Naive thymus-derived CD4-positive, alpha-beta T cell (primary cell): ENCODE results near the gene LIX1L. TPM values are rescaled to one million over a fixed set of nuclear protein-coding genes. Genes with fewer than 3 reads are reported as not detected.

Experiments used
- ATAC-seq: fragments of 150-1000 bp; cut with Tn5 transposase; 2 replicates; pipeline ENCODE4 v1.10.0; 2021; ENCODE audit warnings: mild to moderate bottlenecking, moderate library complexity
- CTCF ChIA-PET: fragments of 350-600 bp; sonication (Branson Sonifier 250); formaldehyde crosslinking; loops from one replicate; lab custom pipeline; 2021; ENCODE audit warnings: antibody characterized with exemption; lab: Charles Lee
- POLR2A ChIA-PET: fragments of 350-600 bp; sonication (Branson Sonifier 250); formaldehyde crosslinking; loops from one replicate; lab custom pipeline; 2021; ENCODE audit warnings: antibody characterized with exemption, inconsistent platforms; lab: Charles Lee
- DNase-seq, 9 donors: peaks; one replicate each; pipeline versions ENCODE4 v3.0.0 to v3.0.0-alpha.2; 2020 to 2022; ENCODE audit warnings: mixed read lengths in 1 of 9
- H3K27ac ChIP-seq: one replicate; pipeline ENCODE4 v1.7.0; 2013; ENCODE audit warnings: mild to moderate bottlenecking, low read depth, low read length, moderate library complexity
- H3K27me3 ChIP-seq, 2 donors: one replicate each; pipeline ENCODE4 v1.7.0; 2013; ENCODE audit warnings: low read length in 2 of 2, mild to moderate bottlenecking in 2 of 2, moderate library complexity in 2 of 2; ENCODE audit not compliant: control insufficient read depth in 2 of 2, insufficient read depth in 2 of 2
- H3K36me3 ChIP-seq, 3 experiments: 1 replicate in 2 of 3; 2 replicates in 1 of 3; pipeline ENCODE4 v1.7.0; 2013; ENCODE audit warnings: low read length in 3 of 3, mild to moderate bottlenecking in 3 of 3, moderate library complexity in 1 of 3; ENCODE audit not compliant: insufficient read depth in 3 of 3, control insufficient read depth in 2 of 3
- H3K4me1 ChIP-seq, 2 donors: one replicate each; pipeline ENCODE4 v1.7.0; 2013; ENCODE audit warnings: low read length in 2 of 2, mild to moderate bottlenecking in 2 of 2, moderate library complexity in 1 of 2; ENCODE audit not compliant: control insufficient read depth in 2 of 2, insufficient read depth in 2 of 2
- H3K4me3 ChIP-seq: 2 replicates; pipeline ENCODE4 v1.7.0; 2013; ENCODE audit warnings: mild to moderate bottlenecking, low read length
- H3K9me3 ChIP-seq, 3 experiments: 1 replicate in 2 of 3; 2 replicates in 1 of 3; pipeline ENCODE4 v1.7.0; 2013; ENCODE audit warnings: low read length in 3 of 3; ENCODE audit not compliant: control insufficient read depth in 2 of 3
- H3K27ac Mint-ChIP-seq, 9 donors: one replicate each; pipeline ENCODE4 v1.8.0; 2020 to 2022; ENCODE audit warnings: mixed read lengths in 9 of 9, mild to moderate bottlenecking in 8 of 9, moderate library complexity in 5 of 9, inconsistent platforms in 2 of 9
- H3K27me3 Mint-ChIP-seq, 5 donors: one replicate each; pipeline ENCODE4 v1.8.0; 2021 to 2022; ENCODE audit warnings: mixed read lengths in 5 of 5, mild to moderate bottlenecking in 1 of 5
- H3K36me3 Mint-ChIP-seq, 5 donors: one replicate each; pipeline ENCODE4 v1.8.0; 2020 to 2022; ENCODE audit warnings: mixed read lengths in 5 of 5, mild to moderate bottlenecking in 3 of 5, inconsistent platforms in 1 of 5
- H3K4me1 Mint-ChIP-seq, 7 donors: one replicate each; pipeline ENCODE4 v1.8.0; 2020 to 2022; ENCODE audit warnings: mixed read lengths in 7 of 7, mild to moderate bottlenecking in 3 of 7, inconsistent platforms in 1 of 7
- H3K4me3 Mint-ChIP-seq, 10 donors: one replicate each; pipeline ENCODE4 v1.8.0; 2020 to 2022; ENCODE audit warnings: mild to moderate bottlenecking in 10 of 10, mixed read lengths in 10 of 10, moderate library complexity in 6 of 10, inconsistent platforms in 2 of 10
- H3K9me3 Mint-ChIP-seq, 11 donors: one replicate each; pipeline ENCODE4 v1.8.0; 2020 to 2022; ENCODE audit warnings: mixed read lengths in 11 of 11, mild to moderate bottlenecking in 4 of 11, inconsistent platforms in 1 of 11, moderate library complexity in 1 of 11
- intact Hi-C, 2 donors: fragments of 100-400 bp; cut with micrococcal nuclease; formaldehyde crosslinking; loops; one replicate each; pipeline ENCODE4 v1.15.1; 2023
- polyA plus RNA-seq, 2 donors: library from polyadenylated mRNA; unstranded; fragments of 300-500 nt; fragmentation: Illumina TruSeq; gene quantifications; one replicate each; pipeline ENCODE4 v1.2.3, GENCODE V29; 2021
- total RNA-seq, 6 experiments: library from RNA in 5 of 6; stranded (reverse) in 5 of 6; gene quantifications; 1 replicate in 5 of 6; 2 replicates in 1 of 6; pipeline ENCODE4 v1.2.3 and lab custom pipeline; 2021 to 2026

LIX1L gene
- total and polyA plus RNA-seq, 7 experiments from 2014 or later = 29.3 to 59.2 (median 33.9) TPM

DNA sequence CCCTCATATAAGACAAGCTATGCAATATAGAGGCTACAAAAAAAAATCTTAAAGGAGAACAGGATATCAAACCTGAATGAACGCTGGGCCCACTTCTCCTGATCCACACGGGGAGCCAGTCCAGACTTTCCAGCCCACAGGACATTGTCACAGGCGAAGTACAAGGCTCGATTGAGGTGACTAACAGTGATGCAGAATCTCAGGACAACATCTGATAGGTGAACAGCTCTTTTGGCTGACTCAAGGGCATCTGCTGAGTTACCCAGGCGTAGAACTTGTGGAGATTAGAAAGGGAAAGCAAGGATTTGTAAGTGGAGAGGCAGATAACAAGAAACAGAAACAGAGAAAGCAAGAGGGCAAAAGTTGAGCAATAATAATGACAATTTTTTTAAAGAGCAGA is 41.1 kb downstream of the LIX1L start:
- no peaks in the 10 kb centered on the region for H3K27me3 ChIP-seq
- Mint-ChIP-seq H3K9me3 (no peaks in the 10 kb centered on the region), H3K27me3 (no peaks in the 10 kb centered on the region), H3K4me3 (peak overlapping the region; percentile 63 to 98 (median 94)), H3K36me3 (peaks cover 0 to 40% (median 23%) of the 10 kb centered on the region in 5 donors), H3K27ac (peak overlapping the region in 7 of 9 donors; percentile 26 to 96 (median 85)), H3K4me1 (peaks cover 27 to 65% (median 55%) of the 10 kb centered on the region in 7 donors)
- H3K4me3 ChIP-seq = no peak overlapping the region
- CTCF ChIA-PET = interaction anchor here (1.0 to 3.2 kb wide), 3 partner anchors 21 to 71 kb away, joined by 4 to 11 read pairs (median 4); partner anchors contain the start of genes ANKRD34A, NUDT17 and POLR3GL
- DNase-seq (no peak), ATAC-seq (no peak)
- intact Hi-C loops = loop anchor here in 1 of 2 donors (5.0 kb wide), 1 partner anchor 61 kb away; no protein-coding TSS in a partner anchor
- H3K9me3 ChIP-seq = no peaks in the 10 kb centered on the region
- POLR2A ChIA-PET = interaction anchor here (0.7 to 5.6 kb wide), 5 partner anchors 11 to 57 kb away, joined by 3 to 58 read pairs (median 4); partner anchors contain the start of genes ANKRD34A, LIX1L, POLR3GL and RBM8A
- peaks cover 21 to 23% of the 10 kb centered on the region in 2 donors for H3K4me1 ChIP-seq
- peaks cover 5 to 50% (median 8%) of the 10 kb centered on the region in 3 experiments for H3K36me3 ChIP-seq
- no peak overlapping the region for H3K27ac ChIP-seq

DNA sequence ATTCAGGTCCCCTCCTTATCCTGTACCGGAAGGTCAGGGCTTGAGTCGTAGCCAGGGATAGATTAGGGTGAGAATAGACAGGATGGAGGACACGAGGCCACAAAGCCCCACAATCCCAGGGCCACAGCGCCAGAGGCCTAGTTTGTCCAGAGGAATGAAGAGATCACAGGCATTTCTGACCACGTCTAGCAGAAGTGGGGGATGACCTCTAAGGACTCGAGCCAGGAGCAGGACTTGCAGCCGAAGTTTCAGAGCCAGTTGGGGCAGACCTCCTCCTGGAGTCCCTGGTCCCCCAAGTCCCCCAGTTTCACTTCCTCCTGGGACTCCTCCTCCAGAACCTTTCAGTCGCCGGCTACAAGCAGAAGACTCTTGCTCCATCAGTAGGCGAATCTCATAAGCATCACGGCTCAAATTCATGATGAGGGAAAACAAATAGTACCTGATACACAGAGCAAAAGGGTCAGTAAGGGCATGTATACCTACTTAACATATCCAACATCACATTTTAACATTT is 45.6 kb downstream of the LIX1L start:
- intact Hi-C loops = no loop called here
- no peak overlapping the region for H3K4me3 ChIP-seq
- Mint-ChIP-seq H3K27ac (peak overlapping the region in 3 of 9 donors; percentile 10 to 74 (median 56)), H3K4me1 (peaks cover 12 to 37% (median 31%) of the 10 kb centered on the region in 7 donors), H3K4me3 (no peak overlapping the region), H3K9me3 (no peaks in the 10 kb centered on the region), H3K36me3 (peaks cover 0 to 40% (median 27%) of the 10 kb centered on the region in 5 donors), H3K27me3 (no peaks in the 10 kb centered on the region)
- CTCF ChIA-PET = interaction anchor here (0.7 to 4.7 kb wide), 4 partner anchors 11 to 100 kb away, joined by 3 to 41 read pairs (median 4); partner anchors contain the start of gene NUDT17
- H3K27me3 ChIP-seq = no peaks in the 10 kb centered on the region
- POLR2A ChIA-PET = no interaction called here
- H3K9me3 ChIP-seq = no peaks in the 10 kb centered on the region
- no peak overlapping the region for H3K27ac ChIP-seq
- peaks cover 0 to under 1% of the 10 kb centered on the region in 2 donors for H3K4me1 ChIP-seq
- H3K36me3 ChIP-seq = peaks cover 8 to 58% (median 12%) of the 10 kb centered on the region in 3 experiments
- ATAC-seq (no peak), DNase-seq (no peak)

DNA sequence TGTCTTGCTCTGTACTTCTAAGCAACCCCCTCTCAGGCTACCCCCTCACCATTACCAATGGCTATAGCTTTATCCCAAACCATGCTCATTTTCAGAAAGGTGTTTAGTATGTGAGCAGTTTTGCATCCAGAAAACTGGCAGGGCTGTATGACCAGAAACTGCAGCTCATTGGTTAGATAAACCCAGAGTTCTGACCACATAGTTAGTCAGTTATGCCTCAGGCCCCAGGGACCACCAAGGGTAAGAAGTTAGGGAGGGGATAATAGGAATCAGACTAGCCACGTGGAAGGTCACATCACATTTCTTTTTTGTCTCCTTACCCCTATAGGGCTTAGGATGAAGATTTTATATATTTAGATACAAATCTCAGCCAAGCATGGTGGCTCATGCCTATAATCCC is 49.2 kb downstream of the LIX1L start:
- intact Hi-C loops = no loop called here
- Mint-ChIP-seq H3K36me3 (peaks cover 0 to 24% (median 10%) of the 10 kb centered on the region in 5 donors), H3K4me3 (no peak overlapping the region), H3K27me3 (no peaks in the 10 kb centered on the region), H3K27ac (no peak overlapping the region), H3K4me1 (peaks cover 1 to 21% (median 7%) of the 10 kb centered on the region in 7 donors), H3K9me3 (no peaks in the 10 kb centered on the region)
- no peak for ATAC-seq
- peaks cover 0 to 29% (median 8%) of the 10 kb centered on the region in 3 experiments for H3K36me3 ChIP-seq
- H3K27me3 ChIP-seq = no peaks in the 10 kb centered on the region
- no peak overlapping the region for H3K4me3 ChIP-seq
- CTCF ChIA-PET = interaction anchor here (4.7 kb wide), 1 partner anchor 63 kb away, joined by 41 read pairs; the partner anchor contains the start of gene NUDT17
- H3K4me1 ChIP-seq = no peaks in the 10 kb centered on the region
- no peaks in the 10 kb centered on the region for H3K9me3 ChIP-seq
- DNase-seq = no peak
- no peak overlapping the region for H3K27ac ChIP-seq
- POLR2A ChIA-PET = interaction anchor here (1.4 to 1.6 kb wide), 3 partner anchors 19 to 63 kb away, joined by 4 to 7 read pairs (median 5); partner anchors contain the start of genes ANKRD34A, NUDT17, POLR3GL and RBM8A

DNA sequence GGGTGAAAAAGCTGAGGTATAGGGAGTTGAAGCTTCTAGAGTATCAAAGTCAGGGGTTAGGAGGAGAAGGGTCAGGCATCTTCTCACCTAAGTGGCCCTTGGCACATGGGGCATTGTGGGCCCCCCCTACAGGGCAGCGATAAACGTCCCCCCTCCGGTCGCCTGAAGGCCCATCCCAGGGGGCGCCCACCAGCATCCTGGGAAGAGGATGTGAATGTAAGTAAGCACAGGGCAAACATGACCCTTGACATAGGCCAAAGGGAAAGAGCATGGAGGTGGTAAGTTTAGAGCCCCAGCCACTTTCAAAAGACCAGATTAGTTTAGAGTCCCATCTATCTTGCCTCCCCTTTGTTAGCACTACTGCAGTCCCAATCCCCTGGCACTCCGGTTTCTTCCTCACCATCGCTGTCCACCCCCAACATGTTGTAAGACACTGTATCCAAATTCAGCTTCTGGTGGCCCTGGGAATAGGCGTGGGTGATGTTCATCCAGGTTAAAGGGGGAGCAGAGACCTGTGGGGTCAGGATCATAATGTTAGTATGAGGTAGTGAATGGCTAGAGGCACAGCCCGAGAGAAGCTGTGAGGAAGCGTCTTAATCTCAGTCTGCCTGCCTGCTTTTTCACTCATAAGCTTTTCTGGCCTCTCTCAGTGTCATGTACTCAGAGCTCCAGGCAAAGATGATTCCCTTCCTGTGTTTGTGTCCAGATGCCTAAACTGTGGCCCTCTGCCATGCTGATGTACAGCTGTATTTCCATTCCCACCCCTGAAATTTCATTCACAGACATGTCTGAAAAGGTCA is 50.7 kb downstream of the LIX1L start:
- intact Hi-C loops = no loop called here
- DNase-seq (no peak), ATAC-seq (no peak)
- H3K9me3 ChIP-seq = no peaks in the 10 kb centered on the region
- no peaks in the 10 kb centered on the region for H3K27me3 ChIP-seq
- Mint-ChIP-seq H3K36me3 (peaks cover 0 to 16% (median 11%) of the 10 kb centered on the region in 5 donors), H3K27ac (peak overlapping the region in 1 of 9 donors; percentile 49), H3K4me3 (no peak overlapping the region), H3K27me3 (no peaks in the 10 kb centered on the region), H3K9me3 (no peaks in the 10 kb centered on the region), H3K4me1 (peaks cover 0 to 16% (median 5%) of the 10 kb centered on the region in 7 donors)
- peaks cover 0 to 16% (median 7%) of the 10 kb centered on the region in 3 experiments for H3K36me3 ChIP-seq
- H3K4me1 ChIP-seq = no peaks in the 10 kb centered on the region
- ChIA-PET CTCF (interaction anchor here (0.6 to 1.2 kb wide), 3 partner anchors 26 to 125 kb away, joined by 3 read pairs; no protein-coding TSS in a partner anchor), POLR2A (interaction anchor here (0.6 to 1.6 kb wide), 2 partner anchors 59 to 61 kb away, joined by 3 to 7 read pairs; partner anchors contain the start of gene NUDT17)
- H3K4me3 ChIP-seq = no peak overlapping the region
- H3K27ac ChIP-seq = no peak overlapping the region

DNA sequence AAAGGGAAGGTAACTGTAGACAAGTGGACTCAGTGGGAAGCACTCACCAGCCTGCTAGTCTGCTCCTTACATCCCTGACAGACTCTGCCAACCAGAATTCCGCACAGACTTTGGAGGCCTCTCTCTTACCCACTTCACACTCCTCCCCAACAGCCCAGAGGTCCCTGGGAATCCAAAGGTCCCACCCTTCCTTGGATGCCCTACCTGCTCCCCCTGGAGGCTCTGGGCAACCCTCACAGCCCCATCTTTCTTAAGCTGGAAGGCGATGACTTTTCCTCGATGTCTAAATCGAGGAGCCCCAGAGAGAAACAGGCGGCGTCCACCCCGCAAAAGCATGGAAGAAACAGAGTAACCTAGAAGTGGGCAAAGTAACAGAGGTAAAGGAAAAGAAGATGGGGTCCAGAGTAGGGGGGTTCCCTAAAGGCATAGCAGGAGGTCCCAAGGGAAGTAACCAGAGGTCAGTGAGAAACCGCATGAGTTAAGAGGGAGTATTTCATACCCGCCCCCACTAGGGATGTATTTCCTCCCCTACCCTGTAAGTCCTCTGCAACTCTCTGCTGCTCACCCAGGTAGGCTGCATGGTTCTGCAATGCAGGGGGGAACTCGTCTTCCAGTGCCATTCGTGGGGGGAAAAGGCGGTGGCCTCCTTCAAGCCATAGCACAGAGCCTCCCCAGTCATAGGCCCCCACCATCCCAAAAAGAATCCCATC is 56.4 kb downstream of the LIX1L start:
- Mint-ChIP-seq H3K4me3 (no peak overlapping the region), H3K27me3 (no peaks in the 10 kb centered on the region), H3K9me3 (no peaks in the 10 kb centered on the region), H3K36me3 (peaks cover 0 to 31% (median 8%) of the 10 kb centered on the region in 5 donors), H3K27ac (peak overlapping the region in 1 of 9 donors; percentile 6), H3K4me1 (no peaks in the 10 kb centered on the region)
- Histone ChIP-seq H3K36me3 (peaks cover 0 to 10% (median 0%) of the 10 kb centered on the region in 3 experiments), H3K27ac (no peak overlapping the region), H3K4me3 (no peak overlapping the region), H3K9me3 (no peaks in the 10 kb centered on the region), H3K4me1 (no peaks in the 10 kb centered on the region), H3K27me3 (no peaks in the 10 kb centered on the region)
- no peak for DNase-seq
- intact Hi-C loops = no loop called here
- POLR2A ChIA-PET = interaction anchor here (0.6 kb wide), 1 partner anchor 22 kb away, joined by 4 read pairs; no protein-coding TSS in a partner anchor
- CTCF ChIA-PET = no interaction called here
- no peak for ATAC-seq

DNA sequence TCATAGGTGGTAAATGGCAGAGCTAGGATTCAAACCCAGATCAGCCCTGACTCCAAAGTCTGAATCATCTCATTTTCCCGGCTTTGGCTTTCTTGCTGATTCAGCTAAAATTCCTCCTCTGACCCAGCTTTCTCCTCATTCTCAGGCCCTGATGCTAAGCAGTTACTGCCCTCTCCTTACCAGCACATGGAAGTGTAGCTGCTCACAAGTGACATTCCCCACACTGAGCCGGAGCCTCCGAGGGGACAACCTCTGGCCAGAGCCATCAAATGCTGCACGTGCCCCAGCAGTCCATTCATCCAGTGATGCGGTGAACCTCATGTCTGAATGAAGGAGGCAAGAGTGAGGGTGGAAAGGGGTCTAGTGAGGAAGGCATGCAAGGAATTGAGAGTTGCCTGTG is 59.1 kb downstream of the LIX1L start:
- DNase-seq (no peak), ATAC-seq (no peak)
- no peak overlapping the region for H3K27ac ChIP-seq
- no peak overlapping the region for H3K27ac Mint-ChIP-seq
- H3K4me3 Mint-ChIP-seq = no peak overlapping the region
- no peaks in the 10 kb centered on the region for H3K4me1 ChIP-seq
- no peak overlapping the region for H3K4me3 ChIP-seq
- H3K9me3 ChIP-seq = no peaks in the 10 kb centered on the region
- ChIA-PET CTCF (no interaction called here), POLR2A (no interaction called here)
- H3K4me1 Mint-ChIP-seq = no peaks in the 10 kb centered on the region
- H3K27me3 Mint-ChIP-seq = no peaks in the 10 kb centered on the region
- H3K9me3 Mint-ChIP-seq = no peaks in the 10 kb centered on the region
- peaks cover 0 to 30% (median 8%) of the 10 kb centered on the region in 5 donors for H3K36me3 Mint-ChIP-seq
- H3K36me3 ChIP-seq = peaks cover 0 to 10% (median 0%) of the 10 kb centered on the region in 3 experiments
- H3K27me3 ChIP-seq = no peaks in the 10 kb centered on the region
- intact Hi-C loops = no loop called here
